PC-3 (cell line): Measurements from ENCODE around the gene TTC32.

Experiments
- CTCF ChIP-seq: fragments of 300-600 bp; sonication (generic); conservative IDR thresholded peaks from 2 replicates; pipeline ENCODE4 v1.5.1; 2017; ENCODE audit warnings: antibody characterized with exemption, low read depth, mild to moderate bottlenecking, low read length
- EZH2 ChIP-seq: fragments of 300-600 bp; sonication (generic); IDR thresholded peaks from one replicate; pipeline ENCODE4 v1.6.1; 2017; ENCODE audit warnings: antibody characterized with exemption, mild to moderate bottlenecking, low read length; ENCODE audit not compliant: unreplicated experiment

- TF ChIP-seq CTCF (no peak), EZH2 (no peak)
Measured at GRCh38 chr2:19866771-19867170, 35.0 kb downstream of the TTC32 start.
